ENCODE data around the gene ZNF497.
"Not testable (repeated sequence)": the region's sequence is repeated elsewhere in the genome, so short reads cannot be mapped to it uniquely, and the experiment has no call there.

ZNF497 gene

DNA sequence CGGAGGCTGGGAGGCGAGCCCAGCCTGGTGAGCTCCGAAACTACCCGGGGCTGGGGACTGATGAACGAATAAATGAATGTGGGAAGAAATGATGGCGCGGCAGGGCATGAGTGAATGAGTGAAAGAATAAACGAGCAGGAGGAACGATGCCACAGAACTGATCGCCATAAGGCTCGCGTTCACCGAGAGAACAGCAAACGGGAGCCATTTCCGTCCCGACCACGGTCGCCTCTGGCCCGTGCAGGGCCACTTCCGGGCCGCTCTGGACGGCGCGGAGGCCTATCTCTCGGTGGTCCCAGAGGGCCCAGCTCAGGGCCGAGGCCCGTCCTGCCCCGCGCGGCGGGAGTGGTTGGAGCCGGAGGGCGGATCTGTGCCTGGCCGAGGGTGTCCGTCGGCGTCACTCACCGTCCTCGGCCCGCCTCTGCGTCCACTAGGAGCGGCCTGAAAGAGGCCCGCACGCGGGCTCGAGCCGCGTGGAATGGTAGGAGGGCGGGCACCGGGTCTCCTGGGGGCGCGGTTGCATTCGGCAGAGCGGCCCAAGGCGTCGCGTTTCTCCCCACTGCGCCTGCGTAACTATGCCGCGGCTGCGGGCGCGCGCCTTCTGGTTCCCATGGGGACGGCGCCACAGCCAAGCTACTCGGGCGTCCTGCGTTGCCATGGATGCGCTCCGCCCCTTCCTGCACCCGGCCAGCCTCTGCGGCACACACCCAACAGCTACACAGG is at the start of gene ZNF497:
Gene ZNF497, minus strand, starts transcription at position 480 of the 723 bp plus-strand sequence. CDS start 5,116 bp downstream, outside the sequence.
- DNase-seq: peak; percentile 99

DNA sequence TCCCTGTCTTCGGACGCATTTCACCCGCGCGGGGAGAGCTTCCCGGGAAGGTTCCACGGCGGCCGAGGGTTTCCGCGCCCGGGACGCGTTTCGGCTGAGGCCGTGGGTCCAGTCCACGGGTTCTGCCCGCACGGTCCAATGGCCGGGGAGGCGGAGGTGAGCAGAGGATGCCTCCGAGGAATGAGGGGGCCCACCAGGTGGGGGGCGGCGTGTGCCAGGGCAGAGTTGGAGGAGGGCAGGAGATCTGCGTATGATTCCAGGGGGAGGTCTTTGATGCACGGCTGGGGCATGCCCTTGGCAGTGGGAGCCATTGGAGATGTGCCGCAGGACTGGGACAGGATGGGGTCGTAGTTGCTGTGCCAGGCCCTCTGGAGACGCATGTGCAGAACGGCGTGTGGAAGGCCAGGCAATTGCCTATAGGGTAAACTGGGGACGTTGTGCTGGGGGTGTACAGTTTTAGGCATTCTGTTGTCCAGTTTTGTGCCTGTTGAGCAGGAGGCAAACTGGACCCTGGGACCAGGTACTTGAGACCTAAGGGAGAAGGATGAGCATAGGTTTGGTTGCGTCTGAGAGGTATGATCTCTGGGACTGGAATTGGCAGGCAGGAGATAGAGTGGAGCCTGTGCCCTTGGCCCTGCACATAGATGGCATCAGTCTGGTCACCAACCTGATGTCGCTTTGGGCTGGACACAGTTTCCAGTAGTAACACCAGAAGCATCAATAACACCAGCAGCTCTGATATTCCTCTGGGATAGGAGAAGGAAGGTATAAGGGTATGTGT is 46.6 kb upstream of the ZNF497 start:
- DNase-seq: peak; percentile 76

DNA sequence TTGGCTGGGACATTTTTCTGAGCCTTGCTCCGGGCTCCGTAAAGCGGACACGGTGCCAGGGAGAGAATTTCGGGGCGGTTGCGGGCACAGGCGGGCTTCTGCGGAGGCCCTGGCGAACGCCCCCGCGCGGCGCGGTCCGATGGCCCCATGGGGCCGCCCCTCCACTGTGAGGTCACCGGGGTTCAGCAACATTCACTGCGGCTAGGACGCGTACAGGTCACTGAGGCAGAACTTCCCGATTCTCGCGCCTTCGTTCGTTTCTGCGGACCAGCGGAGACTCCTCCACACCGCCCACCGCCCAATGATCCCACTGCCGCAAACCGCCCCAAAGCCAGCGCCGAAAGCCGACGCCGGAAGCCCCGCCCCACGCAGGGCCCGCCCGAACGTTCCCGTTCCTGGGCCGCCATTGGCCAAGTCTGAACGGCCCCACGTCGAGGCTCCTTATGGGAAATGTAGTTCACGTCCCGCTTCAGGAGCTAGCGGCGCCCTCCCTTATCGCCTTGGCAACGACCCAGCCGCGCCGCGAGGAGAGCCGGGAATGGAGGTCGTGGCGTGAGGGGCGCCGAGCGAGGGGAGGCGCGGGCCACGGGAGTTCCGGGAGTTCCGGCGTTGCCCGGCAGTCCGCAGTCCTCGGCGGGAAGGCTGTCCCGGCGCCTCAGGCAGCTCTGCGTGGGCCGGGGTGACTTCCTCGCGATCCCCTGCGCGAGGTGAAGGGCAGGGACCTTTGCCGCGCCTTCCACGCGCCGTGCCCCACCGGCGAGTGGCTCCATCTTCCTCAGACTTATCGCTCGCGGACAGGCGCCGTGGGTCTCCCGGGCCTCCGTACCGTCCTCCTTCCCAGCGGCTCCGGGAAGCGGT is 45.8 kb upstream of the ZNF497 start, which contains the start of gene ZNF584:
Gene ZNF584, plus strand, starts transcription at position 498 of the 858 bp plus-strand sequence. CDS start 499 bp downstream, outside the sequence.
- peak; percentile 99 for DNase-seq

DNA sequence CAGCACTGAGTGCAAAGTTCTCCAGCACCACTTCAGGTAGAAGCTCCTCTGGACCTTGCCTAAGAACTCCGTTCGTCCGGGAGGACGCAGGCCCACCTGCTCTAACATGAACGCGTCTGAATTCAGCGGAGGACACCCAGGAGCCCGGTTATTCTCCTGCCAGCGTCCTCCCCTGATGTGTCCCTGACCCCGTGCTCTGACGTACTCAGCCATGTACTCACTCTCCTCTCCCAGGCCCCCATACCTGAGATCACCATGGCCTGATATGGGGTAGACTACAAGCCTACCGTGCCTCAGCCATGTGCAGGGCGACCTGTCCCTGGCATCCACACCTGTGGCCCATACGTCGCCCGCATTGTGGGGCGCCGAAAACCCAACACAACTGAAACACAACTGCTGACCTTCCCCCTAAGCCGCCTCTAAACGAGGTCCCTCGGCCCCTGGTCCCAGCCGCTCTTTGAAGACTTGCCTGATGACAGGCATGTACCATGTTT is 45.2 kb upstream of the ZNF497 start:
- peak; percentile 47 for DNase-seq

DNA sequence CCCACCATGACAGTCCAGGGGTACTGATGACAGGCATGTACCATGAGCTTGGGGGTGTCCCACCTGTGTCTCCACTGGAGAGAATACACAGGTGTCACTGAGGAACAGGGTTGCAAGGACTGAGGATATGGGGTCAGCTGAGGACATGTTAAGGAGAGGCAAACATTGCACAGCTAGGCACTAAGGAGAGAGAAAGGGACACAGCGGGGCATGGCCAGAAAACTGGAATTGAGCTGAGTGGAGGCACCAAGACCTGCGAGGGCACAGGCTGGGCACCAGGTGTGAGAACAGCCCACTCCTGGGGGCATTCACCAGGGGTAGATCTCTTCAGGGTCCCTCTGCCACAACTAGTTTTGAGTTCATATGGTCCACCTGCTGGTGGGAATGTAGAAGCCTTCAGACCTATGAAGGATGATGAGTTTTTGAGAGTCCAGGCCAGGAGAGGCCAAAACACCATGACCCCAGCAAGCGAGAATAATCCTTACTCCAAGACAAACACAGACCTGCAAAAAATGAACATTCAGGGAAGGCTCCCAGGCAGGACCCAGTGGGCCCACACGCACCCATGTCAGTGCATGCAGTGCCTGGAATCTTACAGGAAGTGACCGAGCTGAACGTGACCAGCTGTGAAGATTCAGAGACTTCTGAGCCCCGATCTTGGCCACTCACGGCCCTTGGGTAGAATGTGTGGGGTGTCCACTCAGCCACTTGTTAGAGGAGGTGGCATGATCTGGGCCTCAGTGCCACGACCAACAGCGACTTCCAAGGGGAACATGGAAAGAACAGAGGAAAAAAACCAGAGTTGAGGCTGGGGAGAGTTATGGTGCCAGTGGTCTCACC is 44.5 kb upstream of the ZNF497 start:
- DNase-seq: peak; percentile 58

DNA sequence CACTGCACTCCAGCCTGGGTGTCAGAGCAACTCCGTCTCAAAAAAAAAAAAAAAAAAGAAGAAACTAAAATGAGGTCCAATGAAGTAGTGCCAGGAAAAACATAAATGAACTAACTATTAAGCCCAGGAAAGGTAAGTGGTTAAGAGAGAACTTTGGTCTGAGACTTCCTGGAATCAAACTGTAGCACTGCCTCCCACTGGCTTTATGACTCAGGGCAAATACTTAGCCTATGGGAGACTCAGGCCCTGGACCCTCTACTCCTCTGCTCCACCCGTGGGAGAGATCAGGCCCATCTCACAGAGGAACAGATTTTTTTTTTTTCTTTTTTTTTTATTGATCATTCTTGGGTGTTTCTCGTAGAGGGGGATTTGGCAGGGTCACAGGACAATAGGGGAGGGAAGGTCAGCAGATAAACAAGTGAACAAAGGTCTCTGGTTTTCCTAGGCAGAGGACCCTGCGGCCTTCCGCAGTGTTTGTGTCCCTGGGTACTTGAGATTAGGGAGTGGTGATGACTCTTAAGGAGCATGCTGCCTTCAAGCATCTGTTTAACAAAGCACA is 41.4 kb upstream of the ZNF497 start:
- not testable (repeated sequence) for DNase-seq

DNA sequence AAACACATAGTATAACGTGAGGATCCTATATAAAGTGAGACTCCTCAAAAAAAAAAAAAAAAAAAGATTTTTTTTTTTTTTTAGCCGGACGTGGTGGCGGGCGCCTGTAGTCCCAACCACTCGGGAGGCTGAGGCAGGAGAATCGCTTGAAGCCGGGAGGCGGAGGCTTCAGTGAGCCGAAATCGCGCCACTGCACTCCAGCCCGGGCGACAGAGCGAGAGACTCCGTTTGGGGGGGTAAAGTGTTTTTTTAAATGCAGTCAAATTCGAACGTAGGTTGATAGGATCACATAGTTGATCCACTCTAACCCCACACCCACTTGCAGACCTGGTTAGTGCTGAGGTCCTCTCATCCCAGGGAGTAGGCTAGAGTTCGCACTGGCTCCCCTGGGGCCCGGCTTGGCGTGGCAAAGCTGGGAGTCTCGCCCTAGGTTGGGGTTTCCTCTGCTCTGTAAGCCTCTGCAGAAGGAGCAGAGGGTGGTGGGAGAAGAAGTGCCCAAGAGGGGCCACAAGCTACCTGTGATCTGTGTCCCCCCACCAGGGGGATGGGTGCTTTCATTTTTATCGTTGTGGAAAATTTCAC is 39.4 kb upstream of the ZNF497 start:
- DNase-seq: no peak

DNA sequence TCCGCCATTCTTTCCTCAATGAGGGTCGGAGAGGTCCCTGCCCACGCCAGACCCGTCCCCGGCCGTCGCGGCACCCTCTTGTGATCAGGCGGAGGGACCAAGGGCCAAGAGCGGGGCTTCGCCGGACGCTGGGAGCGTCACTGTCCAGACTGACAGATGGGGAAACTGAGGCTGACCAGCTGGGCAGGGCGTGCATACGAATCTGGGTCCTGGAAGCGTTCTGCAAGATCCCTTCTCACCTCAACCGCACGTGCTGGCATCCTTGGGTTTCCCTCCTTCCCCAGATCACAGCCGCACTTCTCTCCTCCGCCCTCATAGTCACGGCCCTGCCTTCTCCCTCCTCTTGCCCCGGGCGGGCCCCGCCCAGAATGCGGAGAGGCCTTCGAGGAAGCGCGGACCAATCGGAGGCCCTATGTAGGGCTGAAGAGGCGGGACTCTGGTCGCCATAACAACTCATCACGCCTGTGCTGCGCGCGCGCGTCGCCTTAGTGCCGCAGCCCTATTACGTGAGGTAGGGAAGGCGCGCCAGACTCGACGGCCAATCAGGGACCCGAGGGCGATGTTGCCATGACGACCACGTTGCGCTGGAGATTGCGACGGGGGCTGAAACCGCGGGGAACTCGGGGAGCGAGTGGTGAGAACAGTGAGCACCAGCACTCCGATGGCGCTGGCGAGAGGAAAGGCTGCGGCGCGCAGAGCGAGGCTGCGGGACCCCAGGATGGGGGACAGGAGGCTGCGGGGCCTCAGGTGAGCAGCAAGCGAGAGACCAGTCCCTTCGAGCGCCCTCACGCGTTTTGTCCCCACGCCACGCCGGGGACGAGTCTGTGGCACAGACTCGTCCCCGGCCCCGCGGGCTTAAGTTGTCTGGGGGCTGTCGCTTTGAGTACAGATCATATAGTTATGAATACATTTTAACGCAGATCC is 38.6 kb upstream of the ZNF497 start:
- peak; percentile 100 for DNase-seq

DNA sequence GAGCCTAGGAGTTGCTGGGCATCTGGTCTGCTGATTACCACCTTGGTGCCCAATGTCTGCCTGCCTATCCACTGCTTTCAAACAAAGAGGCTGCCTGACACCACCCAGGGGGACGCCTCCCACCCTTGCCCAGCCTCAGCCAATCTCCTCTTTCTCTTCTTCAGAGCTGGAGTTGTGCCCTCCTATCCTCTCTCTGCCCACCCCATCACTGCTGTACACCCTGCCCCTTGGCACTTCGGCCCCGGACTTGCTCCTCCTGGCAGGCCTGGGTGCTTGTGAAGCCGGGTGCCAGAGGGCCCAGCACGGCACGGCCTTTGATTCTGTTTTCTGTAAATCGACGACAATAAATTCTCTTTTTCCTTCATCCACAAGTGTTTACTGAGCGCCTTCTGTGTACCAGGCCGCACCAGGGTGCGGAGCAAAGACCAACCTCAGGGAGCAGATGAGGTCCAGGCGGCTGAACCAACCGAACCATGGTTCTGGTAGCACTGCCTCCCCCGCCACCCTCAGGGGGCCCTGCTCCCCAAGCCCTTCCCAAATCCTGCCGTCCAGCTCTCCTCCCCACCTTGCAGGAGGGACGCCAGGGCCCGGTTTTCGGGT is 37.9 kb upstream of the ZNF497 start:
- DNase-seq: peak; percentile 45

DNA sequence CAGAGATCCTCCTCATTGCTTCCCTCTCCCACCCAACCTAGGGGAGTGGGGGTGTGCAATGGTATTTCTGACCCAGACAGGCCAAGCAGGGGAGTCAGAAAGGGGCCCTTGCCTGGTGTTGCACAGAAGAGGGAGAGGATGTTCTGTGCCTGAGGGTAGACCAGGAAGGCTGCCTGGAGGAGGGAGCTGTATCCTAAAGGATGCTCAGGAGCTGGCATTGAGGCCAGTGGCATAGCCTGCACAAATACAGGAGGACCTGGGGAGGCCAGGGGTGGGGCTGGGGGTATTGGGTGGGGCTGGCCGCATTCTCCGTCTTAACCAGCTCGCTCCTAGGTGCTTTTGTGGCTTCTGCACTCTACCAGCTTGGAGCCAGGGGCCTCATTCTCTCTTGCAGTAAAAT is 37.4 kb upstream of the ZNF497 start:
- no peak for DNase-seq

DNA sequence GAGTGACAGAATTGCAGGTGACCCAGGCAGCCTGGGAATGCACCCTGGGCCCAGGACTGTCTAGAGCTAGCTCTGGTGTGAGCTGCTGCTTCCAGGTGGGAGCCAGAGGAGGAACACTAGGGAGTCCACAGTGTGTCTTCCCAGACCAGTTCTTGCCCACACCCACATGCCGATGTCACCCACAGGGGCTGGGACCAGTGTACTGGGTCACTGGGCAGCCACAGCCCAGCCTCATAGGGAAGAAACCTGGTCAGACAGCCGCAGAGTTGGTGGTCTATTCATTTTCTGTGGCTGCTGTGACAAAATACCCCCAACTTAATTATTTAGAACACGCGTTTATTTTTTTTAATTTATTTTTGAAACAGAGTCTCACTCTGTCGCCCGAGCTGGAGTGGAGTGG is 36.0 kb upstream of the ZNF497 start:
- DNase-seq: no peak

DNA sequence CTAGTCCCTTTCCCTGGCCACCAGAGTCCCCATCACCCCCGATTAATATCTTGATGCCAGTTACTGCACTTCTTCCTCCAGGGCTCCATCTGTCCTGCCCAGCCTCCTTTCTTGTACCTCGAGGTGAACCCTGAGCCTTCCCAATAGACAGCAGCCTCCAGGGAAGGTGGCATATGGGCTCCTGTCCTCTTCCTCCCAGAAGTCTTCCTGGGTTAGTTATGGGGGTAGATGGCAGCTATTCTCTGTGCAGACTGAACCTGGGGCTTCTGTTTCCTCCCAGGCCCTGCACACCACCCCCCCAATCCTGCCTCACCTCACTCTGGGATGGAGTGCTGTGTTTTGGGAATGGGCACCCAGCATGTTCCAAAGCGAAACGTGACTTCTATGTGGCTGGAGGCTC is 35.5 kb upstream of the ZNF497 start:
- DNase-seq: no peak

DNA sequence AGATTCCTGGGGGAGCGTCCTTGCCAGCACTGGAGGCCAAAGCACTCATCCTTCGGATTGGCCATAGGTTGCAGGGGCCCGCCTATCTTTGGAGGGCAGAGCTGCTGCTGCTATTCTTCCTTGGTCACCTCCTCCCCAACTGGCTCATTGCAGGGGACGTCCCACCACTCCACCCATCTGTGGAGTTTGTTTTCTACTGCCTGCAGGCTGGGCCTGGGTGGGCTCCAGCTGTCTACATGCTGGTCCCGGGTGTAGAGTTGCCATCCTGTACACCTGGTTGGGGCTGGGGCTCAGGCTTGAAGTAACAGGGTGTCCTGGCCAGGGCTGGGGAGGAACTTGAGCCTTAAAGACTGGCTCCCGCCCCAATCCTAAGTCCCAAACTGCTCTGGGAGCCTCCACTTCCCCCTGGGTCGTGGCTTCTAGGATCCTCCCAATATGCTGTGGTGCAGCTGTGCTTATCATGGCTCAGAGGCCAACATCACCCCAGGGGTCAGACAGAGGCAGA is 35.0 kb upstream of the ZNF497 start:
- DNase-seq: peak; percentile 35

DNA sequence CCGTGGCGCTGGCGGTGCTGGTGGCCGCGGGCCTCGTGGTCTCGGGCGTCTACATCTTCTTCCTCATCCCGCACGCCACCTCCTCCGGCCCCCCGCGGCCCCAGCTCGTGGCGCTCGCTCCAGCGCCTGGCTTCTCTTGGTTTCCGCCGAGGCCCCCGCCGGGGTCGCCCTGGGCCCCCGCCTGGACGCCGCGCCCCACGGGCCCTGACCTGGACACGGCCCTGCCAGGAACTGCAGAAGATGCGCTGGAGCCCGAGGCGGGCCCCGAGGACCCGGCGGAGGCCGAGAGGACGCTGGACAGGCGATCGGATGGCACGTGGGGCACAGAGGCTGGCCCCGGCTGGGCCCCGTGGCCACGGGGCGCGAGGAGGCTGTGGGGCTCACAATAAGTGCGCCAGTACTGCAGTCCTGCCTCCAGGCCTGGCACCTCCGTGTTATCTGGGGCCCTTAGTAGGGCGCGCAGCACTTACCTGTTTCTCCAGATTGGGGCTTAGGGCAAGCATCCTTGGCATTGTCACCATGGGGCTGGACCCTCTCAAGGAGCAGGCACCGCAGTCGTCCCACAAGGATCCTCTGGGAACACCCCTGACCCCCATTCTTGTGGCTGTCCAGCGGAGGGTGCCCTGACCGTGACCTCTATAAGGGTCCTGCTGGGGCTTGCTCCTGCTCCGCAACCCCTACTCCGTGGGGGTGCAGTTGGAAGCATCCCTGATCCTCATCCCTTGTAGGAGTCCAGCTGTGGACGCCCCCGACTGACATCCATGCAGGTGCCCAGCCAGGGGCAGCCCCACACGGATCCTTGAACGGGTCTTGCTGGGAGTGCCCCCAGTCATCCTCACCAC is 34.4 kb upstream of the ZNF497 start:
- DNase-seq: no peak

DNA sequence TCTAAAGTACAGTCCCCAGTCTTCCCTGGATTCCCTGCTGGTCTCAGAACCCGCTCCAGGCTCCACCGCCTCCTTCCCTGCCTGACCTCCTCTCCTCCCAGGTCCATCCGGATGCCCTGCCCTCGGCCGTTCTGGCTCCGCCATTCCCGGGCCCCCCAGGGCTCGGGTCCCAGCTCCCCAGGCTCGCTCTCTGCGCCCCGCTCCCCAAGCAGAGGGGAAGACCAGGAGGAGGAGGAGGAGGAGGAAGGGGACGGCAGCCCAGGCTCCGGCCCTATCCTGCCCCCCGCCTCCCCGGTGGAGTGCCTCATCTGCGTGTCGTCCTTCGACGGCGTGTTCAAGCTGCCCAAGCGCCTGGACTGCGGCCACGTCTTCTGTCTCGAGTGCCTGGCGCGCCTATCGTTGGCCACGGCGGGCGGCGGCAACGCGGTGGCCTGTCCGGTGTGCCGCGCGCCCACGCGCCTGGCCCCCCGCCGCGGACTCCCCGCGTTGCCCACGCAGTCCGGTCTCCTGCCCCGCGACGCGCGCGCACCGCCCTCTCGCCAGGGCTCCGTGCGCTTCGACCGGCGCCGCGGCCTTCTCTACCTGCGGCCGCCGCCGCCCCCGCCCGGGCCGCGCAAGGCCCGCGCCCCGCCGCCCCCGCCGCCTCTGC is 33.6 kb upstream of the ZNF497 start:
- peak; percentile 57 for DNase-seq

DNA sequence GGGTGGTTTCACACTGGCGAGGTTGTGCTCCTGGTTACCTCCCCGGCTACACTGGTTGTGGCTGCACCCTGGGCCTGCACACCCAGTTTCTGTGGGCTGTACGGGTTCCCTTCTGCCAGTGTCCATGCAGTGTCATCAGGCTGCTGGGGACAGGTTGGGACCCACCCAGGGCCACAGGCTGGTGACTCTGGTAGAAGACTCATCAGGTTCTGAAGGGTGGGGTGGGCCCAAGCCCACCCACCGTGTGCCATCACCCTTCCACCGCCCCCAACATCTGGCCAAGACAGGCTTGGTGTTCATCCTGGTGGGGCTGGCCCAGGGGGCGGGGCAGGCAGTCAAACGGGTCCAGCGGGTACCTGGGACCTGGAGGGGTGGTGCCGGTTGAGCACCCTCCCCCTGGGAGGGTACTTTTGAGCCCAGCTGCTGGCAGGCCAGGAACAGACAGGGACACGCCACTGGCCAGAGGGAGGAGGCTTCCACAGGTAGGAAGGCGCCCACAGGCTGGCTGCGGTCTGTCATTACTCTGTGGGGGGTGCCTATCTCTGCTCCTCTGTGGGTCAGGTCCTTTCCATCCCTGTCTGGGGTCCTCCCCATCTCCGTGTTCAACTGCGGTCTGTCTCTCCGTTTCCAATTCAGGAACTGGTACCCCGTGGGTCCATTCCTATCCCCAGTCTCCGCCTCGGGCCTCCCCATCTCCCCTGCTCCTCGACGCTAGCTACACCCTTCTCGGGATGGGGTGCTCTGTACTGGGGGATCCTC is 32.8 kb upstream of the ZNF497 start, which contains the start of gene RNF225:
Gene RNF225, plus strand, starts transcription at position 437 of the 759 bp plus-strand sequence. CDS start 434 bp downstream, outside the sequence.
- DNase-seq: peak; percentile 50

DNA sequence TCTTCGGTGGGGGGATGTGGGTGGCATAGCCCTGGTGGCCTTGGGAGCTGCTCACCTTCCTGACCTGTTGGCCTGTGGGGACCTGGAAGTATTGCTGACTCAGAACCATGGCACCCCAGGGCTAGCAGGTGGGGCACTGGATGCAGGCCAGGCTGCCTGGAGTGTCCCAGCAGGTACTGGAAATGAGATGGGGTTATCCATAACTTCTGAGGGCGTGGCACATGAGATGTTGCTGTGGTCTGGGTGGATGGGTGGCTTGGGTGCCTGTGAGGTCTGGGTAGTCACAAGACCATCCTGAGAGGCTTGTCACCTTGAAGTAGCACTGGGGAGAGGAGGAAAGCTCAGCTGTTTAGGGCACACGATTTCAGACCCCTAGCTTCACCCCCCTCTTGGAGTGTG is 32.3 kb upstream of the ZNF497 start:
- no peak for DNase-seq
